Stimulated activated CD8-positive, alpha-beta memory T cell treated with anti-CD3 and anti-CD28 coated beads, Interleukin-12 subunit alpha, Interleukin-12 subunit beta, amount 100 ng/mL, for 4 hours (primary cell): ENCODE results near the gene EEFSEC.

ENCODE experiments used
- DNase-seq: peaks from one replicate; pipeline ENCODE4 v3.0.0-alpha.2; 2020; ENCODE audit warnings: low read depth

EEFSEC gene, protein sequence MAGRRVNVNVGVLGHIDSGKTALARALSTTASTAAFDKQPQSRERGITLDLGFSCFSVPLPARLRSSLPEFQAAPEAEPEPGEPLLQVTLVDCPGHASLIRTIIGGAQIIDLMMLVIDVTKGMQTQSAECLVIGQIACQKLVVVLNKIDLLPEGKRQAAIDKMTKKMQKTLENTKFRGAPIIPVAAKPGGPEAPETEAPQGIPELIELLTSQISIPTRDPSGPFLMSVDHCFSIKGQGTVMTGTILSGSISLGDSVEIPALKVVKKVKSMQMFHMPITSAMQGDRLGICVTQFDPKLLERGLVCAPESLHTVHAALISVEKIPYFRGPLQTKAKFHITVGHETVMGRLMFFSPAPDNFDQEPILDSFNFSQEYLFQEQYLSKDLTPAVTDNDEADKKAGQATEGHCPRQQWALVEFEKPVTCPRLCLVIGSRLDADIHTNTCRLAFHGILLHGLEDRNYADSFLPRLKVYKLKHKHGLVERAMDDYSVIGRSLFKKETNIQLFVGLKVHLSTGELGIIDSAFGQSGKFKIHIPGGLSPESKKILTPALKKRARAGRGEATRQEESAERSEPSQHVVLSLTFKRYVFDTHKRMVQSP

DNA sequence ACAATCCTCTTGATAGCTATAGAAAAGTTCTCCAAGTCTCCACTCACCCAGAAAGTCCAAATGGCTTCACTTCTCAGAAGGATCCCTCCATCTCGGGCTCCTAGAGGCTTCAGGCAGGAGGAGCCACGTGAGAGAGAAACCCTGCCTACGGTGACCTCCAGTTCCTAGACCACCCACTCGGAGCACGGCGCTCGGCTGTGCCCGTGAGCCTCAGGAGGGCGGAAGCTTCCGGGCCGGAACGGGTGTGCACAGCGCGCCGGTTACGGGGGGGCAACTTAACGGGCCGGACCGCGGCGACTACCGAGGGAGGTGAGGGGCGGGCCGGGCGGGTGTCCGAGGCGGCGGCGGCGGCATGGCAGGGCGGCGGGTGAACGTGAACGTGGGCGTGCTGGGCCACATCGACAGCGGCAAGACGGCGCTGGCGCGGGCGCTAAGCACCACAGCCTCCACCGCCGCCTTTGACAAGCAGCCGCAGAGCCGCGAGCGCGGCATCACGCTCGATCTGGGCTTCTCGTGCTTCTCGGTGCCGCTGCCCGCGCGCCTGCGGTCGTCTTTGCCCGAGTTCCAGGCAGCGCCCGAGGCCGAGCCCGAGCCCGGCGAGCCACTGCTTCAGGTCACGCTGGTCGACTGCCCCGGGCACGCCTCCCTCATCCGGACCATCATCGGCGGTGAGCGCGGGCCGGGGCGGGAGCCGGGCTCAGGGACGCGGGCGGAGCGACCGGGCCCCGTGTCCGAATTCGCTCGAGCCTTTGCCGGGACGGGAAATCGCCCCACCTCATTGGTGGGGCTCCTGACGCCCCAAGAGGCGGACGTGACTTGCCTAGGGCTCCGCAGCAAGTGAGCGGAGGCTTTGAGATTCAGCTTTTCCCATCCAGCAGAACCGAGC lies at the start of gene EEFSEC:
EEFSEC (plus strand) TSS at position 326 of the 886 bp plus-strand sequence; CDS start at position 353, 27 bp downstream.
- DNase-seq = peak; percentile 77

GRCh38 chr3:128107834-128108233 lies 45.4 kb upstream of the EEFSEC start:
- no peak for DNase-seq

GRCh38 chr3:128111147-128111546 lies 42.1 kb upstream of the EEFSEC start:
- no peak for DNase-seq

- no peak for DNase-seq
Observed at GRCh38 chr3:128112357-128112968, 40.8 kb upstream of the EEFSEC start.

GRCh38 chr3:128113817-128114794 lies 39.2 kb upstream of the EEFSEC start:
- no peak for DNase-seq

DNA sequence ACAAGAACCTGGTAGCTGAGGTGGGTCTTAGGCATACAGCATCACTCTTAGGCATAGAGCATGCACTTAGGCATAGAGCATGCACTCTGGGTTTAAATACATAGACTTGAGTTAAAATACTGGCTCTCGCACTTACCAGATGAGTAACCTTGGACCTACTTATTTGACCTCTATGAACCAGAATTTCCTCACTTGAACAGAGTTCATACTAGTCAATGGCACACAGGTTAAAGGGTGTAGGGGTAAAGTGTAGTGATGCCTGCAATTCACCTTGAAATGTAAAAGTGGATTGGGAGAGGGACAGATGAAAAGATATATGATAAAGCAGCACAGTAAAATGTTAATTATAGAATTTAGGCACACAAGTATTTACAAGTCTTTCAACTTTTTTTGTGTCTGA lies 31.3 kb upstream of the EEFSEC start:
- no peak for DNase-seq

DNA sequence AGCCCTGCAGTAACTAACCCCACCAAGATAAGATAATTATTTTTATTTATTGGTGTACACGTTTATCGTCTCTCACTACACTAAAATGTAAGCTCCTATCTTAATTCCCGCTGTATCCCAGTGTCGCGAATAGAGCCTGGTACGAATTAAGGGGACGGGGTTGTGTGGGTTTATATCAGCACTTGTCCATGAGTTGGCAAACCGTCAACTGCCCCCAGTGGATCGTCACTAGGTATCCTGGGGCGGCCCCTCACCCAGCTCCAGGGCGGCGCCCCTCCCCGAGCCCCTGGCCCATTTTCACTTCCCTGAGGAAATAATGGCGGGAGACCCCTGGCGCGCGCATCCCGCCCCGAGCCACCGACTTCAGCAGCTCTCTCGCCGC lies 30.1 kb upstream of the EEFSEC start:
- DNase-seq = no peak

- peak; percentile 92 for DNase-seq
Observed at GRCh38 chr3:128123538-128124368, 29.5 kb upstream of the EEFSEC start, which contains the start of gene RUVBL1. Gene RUVBL1 (minus strand): TSS chr3:128123812. CDS start chr3:128123724, 88 bp downstream.

- no peak for DNase-seq
Observed at GRCh38 chr3:128127236-128127635, 26.0 kb upstream of the EEFSEC start.

DNA sequence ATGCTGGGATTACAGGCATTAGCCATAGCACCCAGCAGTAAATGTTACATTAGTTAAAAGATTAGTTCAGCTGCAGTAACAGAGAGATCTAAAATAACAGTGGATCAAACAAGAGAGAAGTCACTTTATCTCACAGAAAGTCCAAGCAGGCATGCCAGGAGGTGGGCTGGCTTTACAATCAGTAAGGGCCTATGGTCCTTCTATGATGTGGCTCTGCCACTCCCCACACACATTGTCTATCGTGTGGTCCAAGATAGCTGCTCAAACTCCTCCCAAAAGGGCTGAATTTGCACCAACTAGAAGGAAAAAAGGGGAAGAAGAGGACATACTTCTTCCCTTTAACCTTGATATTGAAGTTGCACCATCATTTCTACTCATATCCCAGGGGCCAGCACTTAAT lies 25.0 kb upstream of the EEFSEC start:
- DNase-seq = no peak

DNA sequence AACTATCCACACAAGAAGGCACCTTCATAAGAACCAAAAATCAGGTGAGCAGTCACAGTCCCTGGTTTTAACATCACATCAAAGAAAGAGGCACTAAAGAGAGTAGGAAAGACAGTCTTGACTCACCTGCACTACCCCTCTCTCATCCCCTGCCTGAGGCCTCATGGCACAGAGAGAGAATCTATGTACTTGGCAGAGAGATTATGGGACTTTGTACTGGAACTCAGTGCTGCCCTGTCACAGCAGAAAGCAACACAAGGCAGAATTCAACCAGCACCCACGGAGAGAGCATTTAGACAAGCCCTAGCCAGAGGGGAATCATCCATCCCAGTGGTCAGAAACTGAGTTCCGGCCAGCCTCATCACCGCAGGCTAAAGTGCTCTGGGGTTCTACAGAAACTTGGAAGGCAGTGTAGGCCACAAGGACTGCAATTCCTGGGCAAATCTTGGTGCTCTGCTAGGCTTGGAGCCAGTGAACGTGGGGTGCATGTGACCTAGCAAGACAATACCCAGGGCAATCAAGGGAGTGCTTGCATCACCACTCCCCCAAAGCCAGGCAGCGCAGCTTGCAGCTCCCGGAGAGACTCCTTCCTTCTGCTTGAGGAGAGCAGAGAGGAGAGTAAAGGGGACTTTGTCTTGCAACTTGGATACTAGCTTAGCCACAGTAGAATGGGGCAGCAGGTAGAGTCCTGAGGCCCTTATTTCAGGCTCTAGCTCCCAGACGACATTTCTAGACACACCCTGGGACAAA lies 21.2 kb upstream of the EEFSEC start:
- no peak for DNase-seq

- DNase-seq = no peak
Observed at GRCh38 chr3:128133273-128133883, 19.9 kb upstream of the EEFSEC start.

DNA sequence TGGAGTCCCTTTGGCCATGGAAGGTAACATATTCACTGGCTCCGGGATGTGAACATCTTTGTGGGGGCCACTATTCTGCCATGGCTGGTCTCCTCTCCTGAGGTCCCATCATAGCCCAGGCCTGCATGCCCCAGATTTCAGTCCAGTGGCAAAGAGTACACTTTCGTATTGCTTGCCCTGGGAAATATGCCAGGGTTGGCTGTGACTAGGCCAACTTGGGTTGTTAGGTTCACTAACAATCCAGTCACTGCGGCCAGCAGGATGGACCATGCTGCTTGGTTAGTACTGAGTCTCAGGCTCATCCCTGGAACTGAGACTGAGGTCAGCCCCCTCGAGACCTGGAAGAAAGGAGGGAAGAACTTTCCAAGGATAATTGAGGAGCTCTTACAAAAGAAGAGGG lies 9.8 kb upstream of the EEFSEC start:
- DNase-seq = no peak

DNA sequence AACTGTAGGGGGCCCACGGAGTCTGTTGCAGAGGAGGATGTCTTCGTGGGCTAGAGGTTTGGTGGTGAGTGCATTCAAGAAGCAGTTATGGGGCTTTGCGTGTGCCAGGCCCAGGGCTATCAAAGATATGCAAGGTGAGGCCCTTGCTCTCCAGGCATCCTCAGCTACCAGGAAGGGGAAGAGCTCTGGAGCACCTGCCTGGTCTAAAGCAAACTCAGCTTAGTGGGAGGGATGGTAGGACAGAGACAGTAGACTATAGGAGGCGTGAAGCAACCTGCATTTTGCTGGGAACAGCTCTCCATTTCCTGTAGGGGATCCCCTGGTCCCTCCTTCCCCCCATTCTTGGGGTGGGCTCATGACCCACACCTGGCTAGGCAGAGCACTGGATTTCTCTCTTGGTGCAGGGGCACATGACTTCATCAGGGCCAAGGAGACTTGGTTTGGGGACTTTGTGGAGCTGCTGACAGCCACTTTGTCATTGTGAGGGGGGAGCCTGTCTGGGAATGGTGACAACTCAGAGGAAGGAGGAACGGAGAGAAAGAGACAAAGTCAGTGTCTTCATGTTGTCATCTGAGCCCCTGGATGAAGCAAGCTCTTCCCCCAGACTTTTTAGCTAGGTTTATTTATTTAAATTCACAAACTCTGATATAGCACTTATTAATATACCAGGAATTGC lies 8.6 kb upstream of the EEFSEC start:
- no peak for DNase-seq

GRCh38 chr3:128145279-128145678 lies 8.0 kb upstream of the EEFSEC start:
- no peak for DNase-seq

DNA sequence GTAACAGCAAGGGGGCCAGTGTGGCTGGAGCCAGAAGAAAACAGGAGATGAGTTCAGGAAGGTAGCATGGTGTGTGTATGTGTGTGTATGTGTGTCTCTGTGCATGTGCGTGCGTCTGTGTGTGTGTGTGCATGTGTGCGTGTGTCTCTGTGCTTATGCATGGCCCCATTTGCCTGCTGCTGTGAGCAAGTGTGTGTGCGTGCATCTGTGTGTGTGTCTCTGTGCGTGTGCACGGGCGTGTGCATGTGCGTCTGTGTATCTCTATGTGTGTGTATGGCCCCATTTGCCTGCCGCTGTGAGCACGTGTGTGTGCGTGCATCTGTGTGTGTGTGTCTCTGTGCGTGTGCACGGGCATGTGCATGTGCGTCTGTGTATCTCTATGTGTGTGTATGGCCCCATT lies 7.1 kb upstream of the EEFSEC start:
- no peak for DNase-seq

GRCh38 chr3:128149650-128150049 lies 3.6 kb upstream of the EEFSEC start:
- DNase-seq = no peak

GRCh38 chr3:128151758-128152274 lies 1.5 kb upstream of the EEFSEC start:
- no peak for DNase-seq
